ENCODE data around the gene SPTBN1. TPM values are rescaled to one million over a fixed set of nuclear protein-coding genes. Genes with fewer than 3 reads are reported as not detected.

The SPTBN1 gene
- total RNA-seq, 1 donor from 2014 or later: 813 TPM

GRCh38 chr2:54440050-54440449 lies 16.1 kb upstream of the SPTBN1 start:
- DNase-seq (no peak), ATAC-seq (peak; percentile 43)
- no peak overlapping the region for H3K4me3 ChIP-seq
- H3K27me3 ChIP-seq: no peaks in the 10 kb centered on the region
- H3K27ac ChIP-seq: peak overlapping the region; percentile 32
- H3K36me3 ChIP-seq: no peaks in the 10 kb centered on the region
- TF ChIP-seq CTCF (IDR thresholded peaks at IDR 0.05): no peak
- H3K4me1 ChIP-seq: peaks cover 21% of the 10 kb centered on the region
- no peaks in the 10 kb centered on the region for H3K9me3 ChIP-seq
- intact Hi-C loops (cut with DNase I): no loop called here

GRCh38 chr2:54444503-54444902 lies 11.6 kb upstream of the SPTBN1 start:
- no peak for DNase-seq
- Histone ChIP-seq H3K9me3 (no peaks in the 10 kb centered on the region), H3K27ac (no peak overlapping the region), H3K27me3 (no peaks in the 10 kb centered on the region), H3K4me1 (peaks cover 4% of the 10 kb centered on the region), H3K36me3 (no peaks in the 10 kb centered on the region), H3K4me3 (no peak overlapping the region)
- intact Hi-C loops (cut with DNase I): no loop called here
- TF ChIP-seq CTCF (IDR thresholded peaks at IDR 0.05): no peak
- ATAC-seq: peak; percentile 26

GRCh38 chr2:54446122-54446521 lies 10.0 kb upstream of the SPTBN1 start:
- DNase-seq: no peak
- TF ChIP-seq CTCF (IDR thresholded peaks at IDR 0.05): no peak
- ATAC-seq: no peak
- intact Hi-C loops (cut with DNase I): no loop called here
- Histone ChIP-seq H3K9me3 (no peaks in the 10 kb centered on the region), H3K4me1 (peaks cover 4% of the 10 kb centered on the region), H3K36me3 (no peaks in the 10 kb centered on the region), H3K27me3 (no peaks in the 10 kb centered on the region), H3K27ac (no peak overlapping the region), H3K4me3 (no peak overlapping the region)

- DNase-seq (no peak), ATAC-seq (no peak)
- peaks cover 4% of the 10 kb centered on the region for H3K4me1 ChIP-seq
- H3K9me3 ChIP-seq: no peaks in the 10 kb centered on the region
- TF ChIP-seq CTCF (IDR thresholded peaks at IDR 0.05): no peak
- intact Hi-C loops (cut with DNase I): no loop called here
- H3K4me3 ChIP-seq: no peak overlapping the region
- no peaks in the 10 kb centered on the region for H3K27me3 ChIP-seq
- no peak overlapping the region for H3K27ac ChIP-seq
- no peaks in the 10 kb centered on the region for H3K36me3 ChIP-seq
Measured at GRCh38 chr2:54446625-54447024, 9.5 kb upstream of the SPTBN1 start.

GRCh38 chr2:54454548-54455130 lies 1.5 kb upstream of the SPTBN1 start:
- H3K9me3 ChIP-seq: no peaks in the 10 kb centered on the region
- no peak for DNase-seq
- intact Hi-C loops (cut with DNase I): no loop called here
- peak overlapping the region; percentile 89 for H3K27ac ChIP-seq
- H3K4me1 ChIP-seq: peaks cover 17% of the 10 kb centered on the region
- H3K4me3 ChIP-seq: peak overlapping the region; percentile 70
- no peaks in the 10 kb centered on the region for H3K27me3 ChIP-seq
- TF ChIP-seq CTCF (IDR thresholded peaks at IDR 0.05): no peak
- ATAC-seq: no peak
- no peaks in the 10 kb centered on the region for H3K36me3 ChIP-seq

- H3K4me3 ChIP-seq: peak overlapping the region; percentile 70
- peaks cover 17% of the 10 kb centered on the region for H3K4me1 ChIP-seq
- H3K27ac ChIP-seq: peak overlapping the region; percentile 89
- peak; percentile 69 for DNase-seq
- H3K27me3 ChIP-seq: no peaks in the 10 kb centered on the region
- intact Hi-C loops (cut with DNase I): no loop called here
- ATAC-seq: peak; percentile 1
- no peak for TF ChIP-seq CTCF (IDR thresholded peaks at IDR 0.05)
- H3K36me3 ChIP-seq: no peaks in the 10 kb centered on the region
- H3K9me3 ChIP-seq: no peaks in the 10 kb centered on the region
Measured at GRCh38 chr2:54455131-54455562, 980 bp upstream of the SPTBN1 start.

Measured in upper lobe of right lung (tissue), 1 donor.